SK-N-SH (cell line): ENCODE data around the gene PRKN.

ENCODE experiments used
- CTCF ChIP-seq: fragments of 200-600 bp; sonication (generic); IDR thresholded peaks from 2 replicates; pipeline ENCODE4 v1.6.1; 2017; ENCODE audit warnings: antibody characterized with exemption, mild to moderate bottlenecking, moderate library complexity
- ELF1 ChIP-seq: IDR thresholded peaks from 2 replicates; pipeline ENCODE4 v1.4.0; 2012
- EZH2phosphoT487 ChIP-seq: fragments of 200-600 bp; sonication (generic); IDR thresholded peaks from 2 replicates; pipeline ENCODE4 v1.6.1; 2017; ENCODE audit warnings: low read depth, mixed run types, mild to moderate bottlenecking, antibody characterized with exemption, moderate library complexity, borderline replicate concordance
- FOXJ3 ChIP-seq: sonication (generic); formaldehyde crosslinking; IDR thresholded peaks from 2 replicates; pipeline ENCODE4 v1.5.1; 2020; ENCODE audit warnings: mild to moderate bottlenecking, missing genetic modification reagents
- GATA2 ChIP-seq: sonication (generic); formaldehyde crosslinking; IDR thresholded peaks from 2 replicates; pipeline ENCODE4 v1.5.0; 2020; ENCODE audit warnings: mild to moderate bottlenecking, missing genetic modification reagents
- MXI1 ChIP-seq: IDR thresholded peaks from 2 replicates; pipeline ENCODE4 v1.6.1; 2012; ENCODE audit warnings: mild to moderate bottlenecking, low read depth, low read length, improper control_type of control experiment
- NFIC ChIP-seq: IDR thresholded peaks from 2 replicates; pipeline ENCODE4 v1.4.0; 2012; ENCODE audit warnings: borderline replicate concordance
- POLR2AphosphoS5 ChIP-seq: IDR thresholded peaks from 2 replicates; pipeline ENCODE4 v1.6.1; 2012; ENCODE audit warnings: low read depth, low read length
- REST ChIP-seq: IDR thresholded peaks from 2 replicates; pipeline ENCODE4 v1.6.1; 2012; ENCODE audit warnings: mild to moderate bottlenecking, low read depth, low read length, moderate library complexity
- SMC3 ChIP-seq: IDR thresholded peaks from 2 replicates; pipeline ENCODE4 v1.6.1; 2012; ENCODE audit warnings: low read depth, low read length, improper control_type of control experiment
- TAF1 ChIP-seq: IDR thresholded peaks from 2 replicates; pipeline ENCODE4 v1.6.1; 2012; ENCODE audit warnings: low read depth, mild to moderate bottlenecking, low read length, moderate library complexity, borderline replicate concordance
- TF ChIP-seq, protein P1 (sequence below): fragments of 150-350 bp; IDR thresholded peaks from 2 replicates; pipeline ENCODE4 v1.6.1; 2017; ENCODE audit warnings: antibody characterized with exemption, low read length, low read depth, borderline replicate concordance

GRCh38 chr6:161843066-161843465 lies 884.5 kb downstream of the PRKN start:
- TF ChIP-seq CTCF = no peak
- no peak for TF ChIP-seq GATA2
- TF ChIP-seq NFIC = no peak
- TF ChIP-seq REST = no peak
- TF ChIP-seq SMC3 = no peak
- TF ChIP-seq, protein P1, sequence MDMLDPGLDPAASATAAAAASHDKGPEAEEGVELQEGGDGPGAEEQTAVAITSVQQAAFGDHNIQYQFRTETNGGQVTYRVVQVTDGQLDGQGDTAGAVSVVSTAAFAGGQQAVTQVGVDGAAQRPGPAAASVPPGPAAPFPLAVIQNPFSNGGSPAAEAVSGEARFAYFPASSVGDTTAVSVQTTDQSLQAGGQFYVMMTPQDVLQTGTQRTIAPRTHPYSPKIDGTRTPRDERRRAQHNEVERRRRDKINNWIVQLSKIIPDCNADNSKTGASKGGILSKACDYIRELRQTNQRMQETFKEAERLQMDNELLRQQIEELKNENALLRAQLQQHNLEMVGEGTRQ = no peak
- no peak for TF ChIP-seq FOXJ3 (CRISPR knock-in tag)
- no peak for TF ChIP-seq EZH2phosphoT487
- no peak for TF ChIP-seq TAF1
- no peak for TF ChIP-seq POLR2AphosphoS5
- no peak for TF ChIP-seq ELF1
- no peak for TF ChIP-seq MXI1
